ENCODE results near the gene HLA-E.

DNA sequence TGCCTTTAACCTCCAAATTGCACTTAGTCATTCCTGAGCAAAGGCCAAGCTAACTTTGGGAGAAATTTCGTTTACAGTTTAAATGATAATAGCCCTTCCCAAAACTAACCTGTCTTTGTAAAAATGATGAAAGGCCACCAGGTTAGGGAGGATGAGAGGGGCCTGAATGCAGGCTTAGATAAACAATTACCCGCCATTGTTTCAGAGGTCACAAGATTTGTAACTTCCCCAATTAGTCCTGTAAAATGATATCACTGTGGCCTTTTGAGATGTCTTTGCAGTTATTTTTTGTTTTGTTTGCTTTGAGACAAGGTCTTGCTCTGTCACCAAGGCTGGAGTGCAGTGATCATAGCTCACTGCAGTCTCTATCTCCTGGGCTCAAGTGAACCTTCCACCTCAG, 40.7 kb downstream of the HLA-E start:
- TF ChIP-seq, protein P1, sequence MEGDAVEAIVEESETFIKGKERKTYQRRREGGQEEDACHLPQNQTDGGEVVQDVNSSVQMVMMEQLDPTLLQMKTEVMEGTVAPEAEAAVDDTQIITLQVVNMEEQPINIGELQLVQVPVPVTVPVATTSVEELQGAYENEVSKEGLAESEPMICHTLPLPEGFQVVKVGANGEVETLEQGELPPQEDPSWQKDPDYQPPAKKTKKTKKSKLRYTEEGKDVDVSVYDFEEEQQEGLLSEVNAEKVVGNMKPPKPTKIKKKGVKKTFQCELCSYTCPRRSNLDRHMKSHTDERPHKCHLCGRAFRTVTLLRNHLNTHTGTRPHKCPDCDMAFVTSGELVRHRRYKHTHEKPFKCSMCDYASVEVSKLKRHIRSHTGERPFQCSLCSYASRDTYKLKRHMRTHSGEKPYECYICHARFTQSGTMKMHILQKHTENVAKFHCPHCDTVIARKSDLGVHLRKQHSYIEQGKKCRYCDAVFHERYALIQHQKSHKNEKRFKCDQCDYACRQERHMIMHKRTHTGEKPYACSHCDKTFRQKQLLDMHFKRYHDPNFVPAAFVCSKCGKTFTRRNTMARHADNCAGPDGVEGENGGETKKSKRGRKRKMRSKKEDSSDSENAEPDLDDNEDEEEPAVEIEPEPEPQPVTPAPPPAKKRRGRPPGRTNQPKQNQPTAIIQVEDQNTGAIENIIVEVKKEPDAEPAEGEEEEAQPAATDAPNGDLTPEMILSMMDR (IDR thresholded peaks at IDR 0.05) = no peak
- TF ChIP-seq POLR2A (IDR thresholded peaks at IDR 0.05) = no peak

Data from uterus (tissue), 2 donors.